HTR-8/SVneo (cell line): ENCODE measurements around the gene B4GALT1.

Experiments used
- DNase-seq: peaks from one replicate; pipeline ENCODE4 v3.0.0; 2011; ENCODE audit warnings: low spot score, mixed read lengths; ENCODE audit not compliant: insufficient read length
- FAIRE-seq: peaks from 2 replicates; lab custom pipeline; 2011; peaks lifted over from hg19 to GRCh38; lab: Jason Lieb, UNC

B4GALT1 gene

DNA sequence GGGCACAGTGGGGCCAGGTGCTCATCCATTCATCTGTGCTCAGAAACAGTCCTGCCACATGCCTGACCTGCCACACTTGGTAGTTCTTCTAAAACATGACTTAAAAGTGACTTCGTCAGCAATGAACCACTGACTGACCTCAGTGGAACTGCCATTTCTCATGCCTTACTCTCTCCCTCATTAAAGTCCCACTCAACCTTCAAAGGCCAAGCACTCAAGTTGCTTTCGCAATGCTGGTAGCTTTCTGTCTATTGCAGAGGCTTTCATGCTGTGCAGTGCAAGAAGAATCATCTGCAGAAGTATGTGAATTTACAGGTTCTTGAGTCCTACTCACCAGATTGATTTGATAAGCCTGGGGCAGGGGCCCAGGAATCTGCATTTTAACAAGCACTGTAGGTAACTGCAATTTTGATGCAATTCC lies 23.9 kb downstream of the B4GALT1 start:
- FAIRE-seq (no peak), DNase-seq (no peak)

DNA sequence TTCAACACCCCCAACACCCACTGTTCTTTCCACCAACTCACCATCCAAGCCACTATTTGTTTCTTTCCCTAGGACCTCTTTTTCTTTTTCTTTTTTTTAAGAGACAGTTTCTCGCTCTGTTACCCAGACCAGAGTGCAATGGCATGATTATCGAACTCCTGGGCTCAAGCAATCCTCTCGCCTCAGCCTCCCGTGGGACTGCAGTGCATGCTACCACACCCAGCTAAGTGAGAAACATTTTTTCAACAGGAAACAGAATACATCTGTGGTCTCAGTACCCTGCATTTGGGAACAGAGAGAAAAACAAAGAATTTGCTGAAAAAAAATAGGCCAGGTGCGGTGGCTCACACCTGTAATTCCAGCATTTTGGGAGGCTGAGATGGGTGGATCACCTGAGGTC lies 24.6 kb downstream of the B4GALT1 start:
- FAIRE-seq (no peak), DNase-seq (no peak)

DNA sequence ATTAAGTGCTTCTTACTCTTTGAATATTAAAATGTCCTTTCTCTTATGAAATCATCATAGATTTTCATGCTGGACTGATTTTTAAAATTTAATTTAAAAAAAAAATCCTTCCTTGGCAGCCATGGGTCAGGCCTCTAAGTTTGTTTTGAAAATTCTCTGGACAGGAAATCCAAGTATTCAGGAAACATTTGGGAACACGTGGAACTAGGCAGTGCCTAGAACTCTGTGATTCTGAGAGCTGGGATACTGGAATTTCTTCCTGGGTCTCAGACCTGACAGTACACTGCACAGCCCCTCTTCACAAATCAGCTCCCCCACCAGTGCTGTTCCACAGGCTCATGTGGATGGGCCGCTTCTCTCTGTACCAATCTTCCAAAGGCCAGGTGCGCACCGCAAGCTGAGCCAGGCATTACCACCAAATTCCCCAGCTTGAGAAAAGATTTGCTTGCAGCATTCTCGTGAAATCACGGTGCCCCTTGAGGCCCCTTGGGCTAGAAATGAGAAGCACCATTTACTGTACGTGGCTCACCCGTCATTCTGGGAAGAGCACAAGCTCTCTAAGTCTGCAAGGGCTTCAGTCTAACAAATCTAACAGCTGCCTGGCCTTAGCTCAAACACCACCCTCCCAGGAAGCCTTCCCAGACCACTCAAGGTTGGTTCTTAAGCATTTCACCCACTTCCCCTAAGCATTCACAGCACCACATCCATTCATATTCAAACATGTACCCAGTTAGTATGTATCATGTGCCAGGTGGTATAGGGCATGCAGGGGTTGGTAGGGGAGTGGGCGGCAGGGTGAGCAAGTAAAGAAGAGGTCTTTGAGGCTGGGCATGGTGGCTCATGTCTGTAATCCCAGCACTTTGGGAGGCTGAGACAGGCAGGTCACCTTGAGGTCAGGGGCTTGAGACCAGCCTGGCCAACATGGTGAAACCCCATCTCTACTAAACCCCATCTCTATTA lies 26.5 kb downstream of the B4GALT1 start:
- FAIRE-seq (no peak), DNase-seq (no peak)

DNA sequence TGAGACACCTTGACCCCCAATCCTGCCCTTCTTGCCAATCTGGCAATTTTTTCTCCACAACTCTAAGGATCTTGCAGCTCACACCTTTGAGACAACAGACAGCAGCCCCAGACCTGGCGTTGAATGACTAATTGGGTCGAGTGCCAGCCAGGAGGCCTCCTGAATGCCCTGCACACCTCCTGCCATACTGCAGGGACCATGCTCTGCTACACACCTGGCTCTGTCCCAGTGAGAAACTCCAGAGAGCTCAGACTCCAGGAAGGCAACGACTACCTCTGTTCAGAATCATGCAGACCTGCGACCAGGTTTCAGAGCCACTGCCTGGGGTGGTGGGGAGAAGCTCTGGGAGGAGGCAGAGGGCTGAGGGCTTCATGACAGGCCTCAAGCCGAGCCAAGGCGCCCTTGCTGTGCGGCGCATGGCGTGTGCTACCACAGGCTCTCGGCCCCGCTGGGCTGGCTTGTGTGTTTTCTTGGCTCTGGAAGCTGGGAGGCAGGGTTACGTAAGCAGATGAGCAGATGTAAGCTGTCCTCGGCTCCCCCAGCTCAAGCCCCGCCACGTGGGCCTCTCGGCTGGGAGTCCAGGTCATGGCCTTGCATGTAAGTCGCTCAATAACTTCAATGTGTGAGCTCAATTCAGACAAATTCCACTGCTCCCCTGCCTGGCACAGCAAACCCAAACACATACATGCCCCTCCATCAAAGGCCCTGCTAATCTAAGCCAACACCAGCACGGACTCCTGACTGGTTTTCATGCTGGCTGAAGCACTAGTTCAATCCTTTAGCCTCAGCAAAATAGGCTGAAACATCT lies 27.5 kb downstream of the B4GALT1 start:
- DNase-seq (no peak), FAIRE-seq (no peak)

DNA sequence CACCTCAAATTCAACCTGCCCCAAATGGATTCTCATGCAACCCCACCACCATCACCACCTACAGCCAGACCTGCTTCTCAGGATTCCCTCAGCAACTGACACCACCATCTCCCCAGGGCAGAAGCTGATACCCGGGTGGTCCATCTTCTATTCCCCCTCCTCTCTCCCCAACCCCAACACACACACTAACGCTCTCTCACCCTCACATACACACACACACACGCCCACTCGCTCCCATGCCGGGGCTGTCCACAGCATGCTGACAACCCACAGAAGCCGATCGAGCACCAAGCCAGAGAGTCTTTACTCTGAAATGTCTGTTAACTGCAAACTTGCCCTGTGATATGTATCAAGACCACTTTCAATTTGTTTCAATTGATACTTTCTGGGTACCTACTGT lies 28.4 kb downstream of the B4GALT1 start:
- no peak for FAIRE-seq

DNA sequence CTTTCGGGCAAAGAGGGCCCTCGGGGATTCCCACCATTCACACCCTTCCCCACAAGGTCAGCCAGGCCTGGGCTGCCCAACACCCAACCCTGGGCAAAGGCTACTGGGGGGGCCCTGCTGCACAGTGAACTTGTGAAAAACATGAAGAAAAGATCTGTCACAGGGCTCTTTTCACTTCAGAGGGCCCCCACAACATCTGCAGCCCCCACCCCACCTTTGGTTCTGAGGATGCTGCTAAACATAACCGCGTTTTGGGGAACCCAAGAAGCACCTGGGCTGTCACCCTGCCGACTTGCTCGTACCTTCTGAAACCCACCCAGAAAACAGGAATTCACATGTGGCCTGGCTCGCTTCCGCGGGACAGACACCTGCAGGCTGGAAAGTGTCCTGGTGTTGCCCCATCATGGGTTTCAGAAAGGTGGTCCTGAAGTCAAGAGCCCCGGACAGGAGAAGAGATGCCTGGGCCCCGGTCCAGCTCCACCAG lies 29.3 kb downstream of the B4GALT1 start:
- DNase-seq (no peak), FAIRE-seq (no peak)

More for the DNA sequence above, 28.4 kb downstream of the B4GALT1 start:
- DNase-seq, result no peak

DNA sequence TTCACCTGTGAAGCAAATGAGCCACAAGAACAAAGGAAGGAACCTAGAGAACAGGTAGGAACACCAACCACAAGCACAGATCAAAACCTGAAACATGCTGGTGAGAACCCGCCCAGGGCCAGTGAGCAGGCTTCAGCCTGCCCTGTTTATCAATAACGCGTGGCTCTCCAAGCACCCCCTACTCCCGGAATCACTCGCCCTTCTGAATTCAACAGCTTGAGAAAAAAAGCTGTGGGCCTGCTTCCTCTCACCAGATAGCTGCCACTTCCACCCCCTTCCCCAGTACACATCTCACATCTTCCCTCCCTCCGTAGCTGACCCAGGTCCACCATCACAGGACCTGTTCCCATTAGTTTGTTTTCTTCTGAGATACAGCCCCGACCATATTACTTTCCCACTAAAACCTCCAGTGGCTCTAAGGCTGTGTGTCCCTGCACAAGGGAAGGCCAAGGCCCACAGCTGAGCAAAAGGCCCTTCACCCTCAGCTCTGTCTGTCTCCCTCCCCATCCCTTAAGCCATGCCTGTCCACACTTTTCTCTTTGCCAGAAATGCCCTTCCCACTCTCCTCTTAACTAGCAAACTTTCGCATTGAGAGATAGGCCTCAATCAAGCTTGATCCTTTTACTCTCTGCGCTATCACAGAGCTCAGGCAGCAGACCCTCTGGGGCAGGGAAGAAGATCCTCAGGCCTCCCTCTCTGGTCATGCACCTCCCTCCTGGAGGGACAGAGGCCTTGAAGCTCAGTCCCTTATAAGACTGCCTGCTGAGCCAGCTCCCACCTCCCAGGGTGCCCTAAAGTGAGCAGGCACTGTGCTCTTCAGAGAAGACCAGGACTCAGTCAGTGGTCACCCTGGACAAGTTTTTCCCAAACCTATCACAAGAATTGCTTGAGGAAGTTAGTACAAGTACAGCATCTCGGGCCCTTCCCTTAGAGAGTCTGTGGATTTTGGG lies 30.1 kb downstream of the B4GALT1 start:
- DNase-seq (no peak), FAIRE-seq (no peak)

DNA sequence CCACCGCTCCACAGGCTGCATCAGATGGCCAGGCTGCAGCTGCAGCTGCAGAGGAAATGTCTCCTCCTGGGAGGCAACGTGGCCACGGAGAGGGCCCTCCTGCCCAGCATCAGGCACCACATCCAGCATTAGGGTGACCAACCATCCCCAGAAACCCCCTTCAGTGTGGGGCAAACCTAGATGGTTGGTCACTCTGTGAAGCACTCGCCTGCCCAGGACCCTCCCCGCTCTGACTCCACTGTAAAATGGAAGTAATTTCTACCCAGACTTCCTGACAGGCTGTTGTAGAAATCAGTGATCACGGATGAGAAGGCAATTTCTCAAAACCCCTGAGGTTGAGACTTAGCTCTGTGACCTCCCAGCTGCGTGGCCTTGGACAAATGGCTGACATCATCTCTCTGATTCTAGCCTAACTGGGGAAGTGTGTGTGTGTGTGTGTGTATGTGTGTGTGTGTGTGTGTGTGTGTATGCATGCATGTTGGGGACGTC lies 31.6 kb downstream of the B4GALT1 start:
- no peak for FAIRE-seq
- DNase-seq, result no peak

DNA sequence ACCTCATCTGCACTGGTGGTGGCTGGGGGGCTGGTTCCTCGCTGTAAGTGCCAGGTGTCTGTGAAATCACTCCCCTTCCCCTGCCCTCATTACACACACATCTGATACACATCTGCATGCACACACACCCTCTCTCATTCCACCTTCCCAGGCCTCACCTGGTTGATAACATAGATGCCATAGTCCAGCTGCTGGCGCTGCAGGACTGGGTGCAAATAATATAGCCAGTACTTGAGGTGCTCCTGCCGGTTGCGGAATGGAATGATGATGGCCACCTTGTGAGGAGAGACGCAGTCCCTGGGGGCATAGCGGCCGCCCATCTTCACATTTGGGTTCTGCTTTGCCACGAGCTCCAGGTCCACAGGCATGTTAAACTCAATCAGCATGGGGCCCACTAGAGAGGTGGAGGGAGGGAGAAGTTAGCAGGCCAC lies 32.1 kb downstream of the B4GALT1 start:
- no peak for DNase-seq
- FAIRE-seq, result no peak

DNA sequence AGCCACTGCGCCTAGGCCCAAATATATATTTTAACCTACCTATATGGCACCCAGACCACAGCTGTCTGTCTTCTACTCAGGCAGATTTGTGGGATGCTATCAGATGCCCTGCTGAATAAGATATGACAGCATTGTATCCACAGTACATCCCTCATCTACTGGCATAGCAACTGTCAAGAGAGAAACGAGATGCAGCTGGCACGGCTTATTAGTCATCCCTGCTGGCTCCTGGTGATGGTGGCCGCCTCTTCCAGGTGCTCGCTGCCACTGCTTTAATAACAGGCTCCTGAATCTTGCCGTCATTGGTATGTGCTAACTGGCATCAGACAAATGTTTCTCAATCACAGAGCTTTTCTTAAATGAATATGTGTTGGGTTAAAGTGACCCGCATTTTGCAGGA lies 34.0 kb downstream of the B4GALT1 start:
- FAIRE-seq (no peak), DNase-seq (no peak)

DNA sequence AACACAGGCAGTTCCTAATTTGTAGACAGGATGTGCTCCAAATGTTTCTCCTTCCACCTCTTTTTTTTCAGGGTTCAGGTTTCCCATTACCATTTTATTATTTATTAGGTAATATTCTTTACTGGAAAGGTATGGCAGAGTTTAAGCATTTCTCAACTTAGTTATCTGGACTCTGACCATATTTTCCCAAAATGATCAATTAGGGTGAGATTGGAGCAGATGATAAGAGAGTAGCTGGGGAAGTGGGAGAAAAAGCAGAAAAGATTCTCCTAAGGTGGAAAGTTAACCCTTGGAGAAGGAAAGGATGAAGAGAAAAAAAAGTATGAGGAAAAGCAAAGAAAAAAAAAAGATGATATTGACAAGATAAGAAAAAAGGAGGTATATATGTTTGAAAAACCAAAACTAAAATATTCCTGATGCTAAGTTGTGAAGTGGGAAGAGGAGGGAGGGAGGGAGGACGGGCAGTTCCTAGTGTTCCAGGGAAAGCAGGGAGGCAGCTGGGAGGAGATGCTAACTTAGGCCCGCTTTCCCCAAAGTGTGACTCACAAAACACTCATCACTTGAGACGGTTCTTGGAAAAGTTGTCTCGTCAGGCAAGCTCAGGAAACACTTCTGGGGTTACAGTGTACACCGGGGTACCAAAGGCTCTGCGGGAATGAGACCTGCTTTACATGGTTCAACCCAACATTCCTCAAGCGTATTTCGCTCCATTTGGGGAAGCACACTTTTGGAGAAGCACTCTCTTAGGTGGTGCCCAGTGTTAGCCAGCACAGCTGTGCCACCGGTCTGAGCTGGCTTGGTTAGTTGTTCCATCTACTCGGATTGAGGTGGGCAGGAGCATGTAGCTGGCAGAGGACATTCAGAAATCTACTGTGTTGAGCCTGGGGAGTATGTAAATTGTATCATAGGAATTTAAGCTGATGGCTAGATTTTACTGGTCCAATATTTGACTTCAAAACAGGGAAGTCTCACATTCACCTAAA lies 35.1 kb downstream of the B4GALT1 start:
- peak; percentile 26 for DNase-seq
- no peak for FAIRE-seq

DNA sequence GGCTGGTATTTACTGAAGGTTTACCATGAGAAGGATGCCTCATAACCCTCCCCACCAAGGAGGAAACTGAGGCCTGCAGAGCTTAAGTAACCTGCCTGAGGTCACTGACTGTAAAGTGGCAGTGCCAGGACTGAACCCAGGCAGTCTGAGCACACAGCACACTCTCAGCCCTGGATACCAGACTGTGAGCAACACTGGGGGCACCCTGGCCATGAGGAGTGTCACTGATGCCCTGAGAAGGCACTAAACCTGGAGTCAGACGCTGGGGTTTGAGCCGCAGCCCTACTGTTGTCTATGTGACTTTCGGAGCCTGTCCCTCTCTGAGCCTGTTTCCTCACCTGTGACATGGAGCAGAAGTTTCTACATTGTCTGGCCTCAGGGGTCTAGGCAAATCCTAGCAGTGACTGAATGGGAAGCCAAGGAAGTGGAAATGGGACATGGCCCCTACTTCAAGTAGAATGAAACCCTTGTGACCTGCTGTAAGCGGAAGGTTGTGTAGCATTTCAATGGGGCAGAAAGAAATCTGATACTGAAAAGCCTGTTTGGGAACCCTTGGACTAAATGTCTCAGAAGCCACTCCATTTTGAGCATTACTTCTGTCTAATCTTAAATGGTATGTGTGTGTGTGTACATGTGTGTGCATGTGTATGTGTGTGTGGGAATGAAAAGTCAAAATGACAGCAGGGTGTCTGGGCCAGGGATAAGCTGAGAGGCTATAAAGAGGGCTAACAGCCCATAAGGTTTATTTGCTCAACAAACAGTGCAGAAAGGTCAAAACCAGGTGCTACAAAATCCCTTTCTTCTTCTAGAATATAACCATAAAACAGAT lies 36.0 kb downstream of the B4GALT1 start:
- DNase-seq (no peak), FAIRE-seq (no peak)

DNA sequence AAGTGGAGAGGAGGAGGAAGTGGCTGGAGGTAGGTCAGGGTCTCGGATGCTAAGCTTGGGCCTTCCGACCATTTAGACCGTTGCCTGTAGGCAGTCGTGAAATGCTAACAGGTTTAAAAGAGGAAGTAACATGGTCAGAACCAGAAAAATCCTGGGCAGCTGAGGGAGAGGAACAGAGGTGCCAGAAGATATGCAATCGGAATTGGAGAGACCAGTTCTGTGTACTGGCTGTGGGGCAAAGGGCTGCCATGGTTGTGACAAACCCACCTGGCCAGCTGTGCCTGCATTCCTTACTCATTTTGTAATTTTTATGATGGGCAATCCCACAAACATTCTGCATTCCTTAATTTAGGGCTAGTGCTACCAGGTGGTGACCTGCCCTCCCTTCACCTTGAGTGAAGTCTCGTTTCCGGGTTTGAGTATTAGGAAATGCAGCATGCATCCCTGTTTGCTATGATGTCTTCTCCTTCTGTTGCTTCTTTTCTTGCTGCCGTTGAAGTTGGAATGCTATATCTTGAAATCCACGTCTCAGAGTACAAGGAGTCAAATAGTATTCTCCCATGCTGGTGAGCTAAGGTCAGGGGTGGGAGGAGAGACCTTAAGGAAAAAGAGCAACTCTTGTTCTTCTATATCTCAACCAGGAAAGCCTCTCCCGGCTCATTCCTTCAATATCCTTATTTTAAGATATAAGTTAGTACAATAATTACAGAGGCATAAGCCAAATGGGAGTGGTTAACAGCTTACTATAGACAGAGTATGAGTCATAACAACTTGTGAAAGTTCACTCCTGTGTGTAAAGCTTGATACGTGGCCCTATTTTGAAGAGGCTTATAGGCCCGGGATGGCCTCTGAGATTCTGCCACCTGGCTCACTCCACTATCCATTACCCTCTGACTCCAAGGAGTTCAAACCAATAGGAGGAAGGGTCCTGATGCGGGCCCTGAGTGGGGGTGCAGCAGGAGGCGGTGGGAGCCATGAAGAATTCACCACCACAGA lies 37.0 kb downstream of the B4GALT1 start:
- DNase-seq (no peak), FAIRE-seq (no peak)

DNA sequence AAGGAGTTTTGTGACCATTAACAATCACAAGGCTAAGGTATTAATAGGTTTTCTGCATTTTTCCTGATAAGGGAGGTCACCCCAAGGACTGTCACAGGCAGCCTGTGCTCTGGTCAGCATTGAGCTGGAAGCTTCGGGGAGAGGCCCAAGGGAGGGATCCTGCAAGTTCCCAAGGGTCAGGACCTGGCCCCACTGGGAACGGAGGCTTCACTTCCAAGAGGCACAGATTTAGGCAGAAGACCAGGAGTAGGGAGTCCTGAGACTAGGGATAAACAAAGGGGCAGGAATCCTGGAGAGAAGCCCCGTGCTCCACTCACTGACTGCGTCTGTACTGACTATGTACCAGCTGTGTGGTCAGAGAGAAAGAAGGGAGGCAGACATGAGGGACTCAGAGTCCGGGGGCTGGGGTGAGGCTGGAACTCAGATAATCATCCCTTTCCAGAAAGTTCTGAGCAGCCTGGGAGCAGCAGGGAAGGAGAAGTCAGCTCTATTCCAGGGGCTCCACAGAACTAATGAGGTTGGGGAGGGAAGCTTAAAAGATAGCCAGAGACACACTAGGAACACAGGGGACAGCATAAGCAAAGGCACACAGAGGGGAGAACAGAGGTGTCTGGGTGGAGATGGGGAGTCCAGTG lies 37.8 kb downstream of the B4GALT1 start:
- DNase-seq (no peak), FAIRE-seq (no peak)

DNA sequence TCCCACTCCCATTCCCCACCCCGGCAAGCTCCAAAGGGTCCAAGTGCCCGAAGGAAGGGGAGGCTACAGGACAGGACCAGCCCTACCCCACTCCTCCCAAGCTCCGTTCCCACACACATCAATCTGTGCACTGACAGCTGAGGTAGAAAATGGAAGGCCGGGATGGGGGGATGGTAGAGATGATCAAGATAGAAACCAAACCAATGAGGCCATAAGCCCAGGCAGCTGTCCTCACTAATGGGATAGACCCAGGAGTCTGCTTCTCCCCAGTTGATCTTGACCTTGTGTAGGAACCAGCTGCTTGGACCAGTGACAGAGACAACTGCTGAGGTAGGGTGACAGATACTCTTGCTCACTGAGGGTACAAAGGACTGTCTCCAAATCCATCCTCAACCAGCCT lies 38.6 kb downstream of the B4GALT1 start:
- FAIRE-seq, result no peak
- no peak for DNase-seq

DNA sequence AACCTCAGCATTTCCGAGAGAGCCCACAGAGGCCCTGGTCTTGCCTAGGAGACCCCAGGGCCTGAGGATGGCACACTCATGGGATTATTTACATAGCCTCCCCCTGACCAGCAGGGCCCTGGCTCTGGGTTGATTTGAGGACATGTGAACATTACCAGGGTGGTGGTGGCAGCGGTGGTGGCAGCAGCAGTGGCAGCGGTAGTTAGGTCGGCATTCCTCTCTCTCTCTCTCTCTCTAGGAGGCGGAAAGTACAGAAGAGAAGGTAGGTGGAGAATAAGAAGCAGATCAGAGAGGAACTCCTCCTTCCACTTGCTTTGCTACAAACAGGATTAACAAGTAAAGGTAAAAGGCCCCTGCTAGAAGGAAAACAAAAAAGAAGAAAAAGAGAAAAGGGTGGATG lies 39.3 kb downstream of the B4GALT1 start:
- FAIRE-seq, result no peak
- no peak for DNase-seq
